HL-60 (cell line): ENCODE results near the gene LIG1.

Experiments
- CTCF ChIP-seq: IDR thresholded peaks from one replicate; pipeline ENCODE4 v1.5.1; 2011; ENCODE audit warnings: low read length, control low read depth, inconsistent platforms; ENCODE audit not compliant: insufficient read depth
- POLR2AphosphoS5 ChIP-seq: IDR thresholded peaks from 2 replicates; pipeline ENCODE4 v1.6.1; 2012; ENCODE audit warnings: low read depth

- TF ChIP-seq POLR2AphosphoS5 (no peak), CTCF (no peak)
Measured at GRCh38 chr19:48192750-48193149, 22.6 kb upstream of the LIG1 start.
